C4-2B (cell line): ENCODE measurements around the gene RGS7.

ENCODE experiments used
- H3K27ac ChIP-seq: fragments of 450-650 bp; 2 replicates; pipeline ENCODE4 v1.5.1; 2017
- ZFX ChIP-seq: fragments of 450-650 bp; IDR thresholded peaks from 2 replicates; pipeline ENCODE4 v1.6.1; 2017
- TF ChIP-seq, protein P1 (sequence below): fragments of 450-650 bp; conservative IDR thresholded peaks from 2 replicates; pipeline ENCODE4 v1.5.1; 2017; ENCODE audit warnings: mild to moderate bottlenecking

Gene RGS7

DNA sequence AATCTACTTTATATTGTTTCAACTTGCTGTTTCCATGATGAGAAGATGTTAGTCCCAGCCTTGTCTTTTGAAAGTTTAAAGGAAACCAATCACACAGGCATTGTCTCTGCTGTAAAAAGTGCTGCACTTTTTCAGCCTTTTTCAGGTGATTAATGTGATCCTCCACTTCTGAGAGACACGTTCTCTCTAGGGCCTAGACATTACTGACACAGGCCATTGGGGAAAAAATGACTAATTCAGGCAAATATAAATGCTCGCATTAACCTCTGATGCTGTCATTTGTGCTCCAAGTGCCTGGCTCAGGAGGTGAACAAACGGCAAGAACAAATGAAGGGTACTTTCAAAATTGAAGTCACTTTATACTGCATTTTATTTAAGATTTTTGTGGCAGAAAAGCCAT lies 32.4 kb upstream of the RGS7 start:
- TF ChIP-seq ZFX, result no peak
- TF ChIP-seq, protein P1, sequence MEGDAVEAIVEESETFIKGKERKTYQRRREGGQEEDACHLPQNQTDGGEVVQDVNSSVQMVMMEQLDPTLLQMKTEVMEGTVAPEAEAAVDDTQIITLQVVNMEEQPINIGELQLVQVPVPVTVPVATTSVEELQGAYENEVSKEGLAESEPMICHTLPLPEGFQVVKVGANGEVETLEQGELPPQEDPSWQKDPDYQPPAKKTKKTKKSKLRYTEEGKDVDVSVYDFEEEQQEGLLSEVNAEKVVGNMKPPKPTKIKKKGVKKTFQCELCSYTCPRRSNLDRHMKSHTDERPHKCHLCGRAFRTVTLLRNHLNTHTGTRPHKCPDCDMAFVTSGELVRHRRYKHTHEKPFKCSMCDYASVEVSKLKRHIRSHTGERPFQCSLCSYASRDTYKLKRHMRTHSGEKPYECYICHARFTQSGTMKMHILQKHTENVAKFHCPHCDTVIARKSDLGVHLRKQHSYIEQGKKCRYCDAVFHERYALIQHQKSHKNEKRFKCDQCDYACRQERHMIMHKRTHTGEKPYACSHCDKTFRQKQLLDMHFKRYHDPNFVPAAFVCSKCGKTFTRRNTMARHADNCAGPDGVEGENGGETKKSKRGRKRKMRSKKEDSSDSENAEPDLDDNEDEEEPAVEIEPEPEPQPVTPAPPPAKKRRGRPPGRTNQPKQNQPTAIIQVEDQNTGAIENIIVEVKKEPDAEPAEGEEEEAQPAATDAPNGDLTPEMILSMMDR, result no peak
- no peak overlapping the region for H3K27ac ChIP-seq

DNA sequence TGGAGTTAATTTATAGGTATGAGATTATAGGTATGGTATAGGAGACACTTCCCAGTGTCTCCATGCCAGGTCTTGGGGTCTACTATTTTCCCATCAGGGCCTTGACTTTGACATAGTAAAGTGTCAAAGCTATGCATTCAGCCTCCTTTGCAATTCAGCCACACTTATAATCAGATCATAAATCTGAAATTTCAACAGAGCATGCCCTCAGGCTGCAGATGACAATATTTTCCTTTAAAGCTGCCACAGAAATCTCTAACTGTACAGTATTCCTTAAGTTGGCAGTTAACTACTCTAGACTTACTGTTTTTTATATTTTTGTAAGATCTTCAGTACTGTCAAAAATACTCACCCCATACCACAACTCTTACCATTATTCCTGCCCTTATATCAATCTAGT lies 30.2 kb upstream of the RGS7 start:
- no peak overlapping the region for H3K27ac ChIP-seq
- TF ChIP-seq ZFX, result no peak
- TF ChIP-seq, protein P1, result no peak

DNA sequence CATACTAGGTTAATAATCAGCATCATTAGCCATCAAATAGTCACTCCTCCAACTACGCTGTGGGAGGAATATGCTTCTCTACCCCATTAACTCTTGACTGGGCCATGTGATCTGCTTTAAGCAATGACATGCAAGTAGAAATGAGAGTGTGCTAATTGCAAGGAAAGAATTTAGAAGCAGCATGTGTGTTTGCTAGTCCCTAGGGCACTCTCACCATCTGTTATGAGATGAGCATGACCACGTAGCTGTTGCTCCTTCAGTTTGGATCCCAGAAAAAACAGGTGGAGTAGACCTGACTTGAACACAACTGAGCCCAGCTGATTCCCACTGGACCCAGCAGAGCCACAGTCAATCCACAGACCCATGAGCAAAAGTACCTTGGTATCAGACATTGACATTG lies 19.7 kb upstream of the RGS7 start:
- no peak overlapping the region for H3K27ac ChIP-seq
- no peak for TF ChIP-seq ZFX
- TF ChIP-seq, protein P1, result no peak

DNA sequence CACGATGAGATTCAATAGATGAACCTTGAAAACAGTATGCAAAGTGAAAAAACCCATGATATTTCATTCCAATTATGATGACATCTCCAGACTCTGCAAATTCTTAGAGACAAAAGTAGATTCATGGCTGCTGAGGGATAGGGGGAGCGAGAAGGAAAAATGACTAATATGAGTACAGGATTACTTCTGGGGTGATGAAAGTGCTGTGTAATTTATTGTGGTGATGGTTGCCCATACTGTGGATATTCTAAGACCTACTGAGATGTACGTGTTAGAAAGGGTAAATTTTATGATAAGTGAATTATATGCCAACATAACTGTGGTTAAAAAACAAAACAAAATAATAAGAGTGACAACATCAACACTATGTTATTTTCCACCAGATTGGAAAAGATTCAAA lies 18.9 kb upstream of the RGS7 start:
- no peak for TF ChIP-seq ZFX
- TF ChIP-seq, protein P1, result no peak
- H3K27ac ChIP-seq, result no peak overlapping the region

DNA sequence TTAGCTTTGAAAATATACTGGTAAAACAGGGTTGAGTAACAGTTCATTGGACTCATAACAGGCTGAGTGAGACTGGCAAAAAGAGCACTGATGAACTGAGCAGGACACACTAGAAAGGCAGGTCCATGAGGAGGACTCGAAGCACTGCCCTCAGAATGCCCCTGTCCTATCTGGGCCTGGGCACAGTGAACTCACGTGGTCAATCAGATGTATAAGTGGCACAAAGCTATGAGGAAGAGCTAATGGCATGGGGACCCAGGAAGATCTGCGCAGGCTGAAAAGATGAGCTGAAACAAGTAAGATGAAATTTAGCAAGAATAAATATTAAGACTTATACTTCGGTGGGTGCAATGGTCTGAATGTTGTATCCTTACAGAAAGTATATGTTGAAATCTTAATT lies 9.2 kb upstream of the RGS7 start:
- H3K27ac ChIP-seq, result no peak overlapping the region
- TF ChIP-seq, protein P1, result no peak
- TF ChIP-seq ZFX, result no peak

DNA sequence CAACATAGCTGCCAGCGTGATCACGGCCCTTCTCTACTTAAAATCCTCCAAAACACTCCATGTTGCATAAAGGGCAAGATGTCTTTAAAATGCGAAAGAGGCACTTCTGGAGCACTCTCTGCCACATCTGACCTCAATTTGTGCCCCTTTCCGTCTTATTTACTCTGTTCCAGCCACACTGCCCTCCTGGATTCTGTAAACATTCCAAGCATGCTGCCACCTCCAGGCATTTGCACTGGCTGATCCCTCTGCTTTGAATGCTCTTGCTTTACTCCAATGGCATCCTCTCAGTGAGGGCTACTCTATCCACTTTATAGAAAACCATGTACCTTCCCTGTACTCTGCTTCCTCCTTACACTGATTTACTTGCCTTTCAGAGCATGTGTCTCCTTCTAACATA lies 5.3 kb upstream of the RGS7 start:
- TF ChIP-seq, protein P1, result no peak
- no peak for TF ChIP-seq ZFX
- no peak overlapping the region for H3K27ac ChIP-seq

DNA sequence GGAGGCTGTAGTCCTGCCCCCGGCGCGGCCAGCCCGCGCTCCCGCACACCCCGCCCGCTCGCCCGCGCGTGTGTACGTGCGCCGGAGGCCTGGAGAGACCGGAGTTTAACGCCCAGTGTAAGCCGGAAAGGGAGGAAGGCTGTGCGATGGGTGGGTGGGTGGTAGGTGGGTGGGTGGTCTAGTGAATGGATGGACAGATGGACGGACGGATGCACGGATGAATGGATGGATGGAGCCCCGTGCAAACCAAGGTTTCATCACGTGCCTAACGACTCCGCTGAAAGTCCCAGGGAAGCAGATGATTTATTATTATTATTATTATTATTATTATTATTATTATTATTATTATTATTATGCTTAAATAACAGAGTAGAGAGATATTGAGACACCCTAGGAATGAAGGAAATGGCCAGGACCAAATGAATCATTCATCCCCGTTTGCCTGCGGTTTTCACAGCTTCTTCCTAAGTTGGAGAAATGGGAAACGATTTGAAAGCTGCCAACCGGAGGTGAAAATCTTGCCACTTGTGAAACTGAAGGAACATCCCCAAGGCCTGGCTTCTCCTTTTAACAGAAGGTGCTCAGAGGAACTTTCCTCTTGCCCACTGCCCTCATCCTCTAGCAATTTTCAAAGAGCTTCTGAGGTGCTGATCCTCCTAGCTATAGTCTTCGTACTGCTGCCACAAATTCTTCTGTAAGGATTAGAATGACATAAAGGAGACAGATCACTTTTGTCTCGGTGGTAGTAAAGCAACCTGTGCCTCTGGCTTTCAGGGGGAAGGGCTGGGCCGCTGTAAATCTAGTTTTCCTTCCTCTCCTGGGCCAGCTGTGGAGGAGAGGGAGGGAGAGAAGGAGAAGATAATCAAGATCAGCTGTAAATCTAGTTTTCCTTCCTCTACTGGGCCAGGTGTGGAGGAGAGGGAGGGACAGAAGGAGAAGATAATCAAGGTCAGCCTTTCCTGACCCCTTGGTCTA lies 648 bp upstream of the RGS7 start:
- H3K27ac ChIP-seq, result no peak overlapping the region
- TF ChIP-seq, protein P1, result no peak
- no peak for TF ChIP-seq ZFX
